Activated CD4-positive, alpha-beta T cell treated with anti-CD3 and anti-CD28 coated beads, Interleukin-2, amount 50 U/mL, for 48 hours (primary cell): Measurements from ENCODE around the gene TPP2.

ENCODE experiments used
- DNase-seq, 2 experiments: peaks; one replicate each; pipeline ENCODE4 v3.0.0-alpha.2; 2020

TPP2 gene

GRCh38 chr13:102596147-102597028 lies at the start of gene TPP2:
Gene TPP2, plus strand, starts transcription at chr13:102596986. Its CDS starts 53 bp downstream, at chr13:102597039.
- DNase-seq = peak; percentile 99

- DNase-seq = no peak
These were observed 48.0 kb upstream of the TPP2 start for GRCh38 chr13:102548811-102549210.

DNA sequence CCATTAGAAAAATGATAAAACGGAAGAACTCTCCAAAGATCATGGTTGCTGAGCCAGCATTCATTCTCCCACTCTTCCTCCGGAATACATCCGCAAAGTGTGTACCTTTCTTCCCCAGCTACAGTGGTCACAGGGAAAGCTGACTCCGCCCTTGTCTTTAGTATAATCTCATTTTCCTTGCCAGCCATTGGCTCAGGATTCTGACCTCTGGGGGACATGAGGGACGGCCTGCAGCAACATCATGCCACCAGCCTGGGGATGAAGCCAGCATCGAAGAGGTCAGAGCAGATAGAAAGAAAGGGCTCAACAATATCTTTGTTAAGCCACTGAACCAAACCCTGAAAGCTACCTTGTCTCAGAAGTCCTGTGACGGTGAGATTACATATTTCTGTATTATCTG lies 46.3 kb upstream of the TPP2 start:
- no peak for DNase-seq

DNA sequence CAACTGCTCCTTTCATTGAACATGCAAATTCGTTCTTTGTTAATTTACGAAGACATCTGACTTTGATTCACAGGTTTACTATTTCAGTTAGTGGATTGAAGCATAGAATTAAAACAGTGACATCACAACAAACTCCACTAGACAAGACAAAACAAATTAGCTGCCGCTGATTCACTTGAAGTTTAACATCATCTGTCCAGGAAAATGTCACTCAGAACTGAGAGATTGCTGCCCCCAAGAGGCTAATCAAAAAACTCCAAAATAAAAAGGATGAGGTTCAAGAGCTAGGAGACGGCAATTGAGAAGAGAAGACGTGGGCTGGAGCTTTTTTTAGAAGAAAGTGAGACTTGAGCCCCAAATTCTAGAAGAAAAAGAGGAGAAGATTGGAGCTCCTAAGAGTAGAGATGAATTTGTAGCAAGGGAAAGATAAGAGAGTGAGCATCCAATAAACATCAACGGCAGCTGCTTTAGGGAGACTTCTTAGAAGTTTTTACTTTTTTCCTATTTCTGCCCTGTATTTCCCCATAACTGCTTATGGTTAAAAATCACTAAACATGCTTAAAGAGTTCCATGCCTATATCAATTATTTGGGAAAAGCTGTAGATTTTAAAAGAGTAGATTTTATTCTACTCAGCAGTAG lies 40.8 kb upstream of the TPP2 start:
- DNase-seq = no peak

- no peak for DNase-seq
These were observed 40.0 kb upstream of the TPP2 start for GRCh38 chr13:102556806-102557205.

- no peak for DNase-seq
These were observed 38.8 kb upstream of the TPP2 start for GRCh38 chr13:102558029-102558428.

GRCh38 chr13:102561933-102562332 lies 34.9 kb upstream of the TPP2 start:
- no peak for DNase-seq

- no peak for DNase-seq
These were observed 33.5 kb upstream of the TPP2 start for GRCh38 chr13:102563267-102563666.

DNA sequence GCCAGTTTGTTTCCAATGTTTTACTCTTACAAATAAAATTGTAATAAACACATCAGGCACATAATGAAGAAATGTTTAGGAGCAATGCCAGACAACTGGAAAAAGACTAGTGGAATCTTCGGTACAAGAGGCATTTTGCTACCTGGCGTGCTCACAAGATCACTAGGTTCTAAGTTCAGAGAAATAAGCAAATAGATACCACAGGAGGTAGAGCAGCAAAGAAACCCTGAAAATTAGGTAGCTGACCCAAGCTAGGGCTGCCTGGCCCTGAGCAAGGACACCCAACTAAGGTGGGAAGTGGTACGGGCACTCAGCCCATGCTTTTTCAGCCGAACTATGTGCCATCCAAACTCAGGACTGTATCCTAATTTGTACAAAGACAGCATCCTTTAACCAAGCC lies 32.2 kb upstream of the TPP2 start:
- no peak for DNase-seq

DNA sequence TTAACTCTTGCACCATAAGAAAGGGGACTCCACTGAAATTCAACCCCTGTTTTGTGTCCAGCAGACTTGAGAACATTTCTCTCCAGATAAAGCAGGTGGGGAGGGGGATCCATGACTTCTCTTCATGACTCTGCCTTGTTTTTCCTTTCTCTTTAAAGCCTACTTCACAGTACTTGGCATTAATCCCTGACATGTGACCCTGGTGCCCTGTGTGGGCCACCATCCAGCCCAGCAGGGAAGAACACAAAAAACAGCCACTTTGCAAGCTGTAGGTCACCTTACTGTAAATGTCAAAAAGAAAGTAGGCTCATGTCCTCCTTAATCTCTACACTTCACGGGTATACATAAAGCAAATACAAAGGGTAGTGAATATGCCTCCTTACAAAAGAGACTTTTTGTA lies 30.3 kb upstream of the TPP2 start:
- DNase-seq = no peak

GRCh38 chr13:102567857-102568256 lies 28.9 kb upstream of the TPP2 start:
- no peak for DNase-seq

- no peak for DNase-seq
These were observed 27.3 kb upstream of the TPP2 start for GRCh38 chr13:102569488-102569887.

- no peak for DNase-seq
These were observed 25.7 kb upstream of the TPP2 start for GRCh38 chr13:102571075-102571474.

DNA sequence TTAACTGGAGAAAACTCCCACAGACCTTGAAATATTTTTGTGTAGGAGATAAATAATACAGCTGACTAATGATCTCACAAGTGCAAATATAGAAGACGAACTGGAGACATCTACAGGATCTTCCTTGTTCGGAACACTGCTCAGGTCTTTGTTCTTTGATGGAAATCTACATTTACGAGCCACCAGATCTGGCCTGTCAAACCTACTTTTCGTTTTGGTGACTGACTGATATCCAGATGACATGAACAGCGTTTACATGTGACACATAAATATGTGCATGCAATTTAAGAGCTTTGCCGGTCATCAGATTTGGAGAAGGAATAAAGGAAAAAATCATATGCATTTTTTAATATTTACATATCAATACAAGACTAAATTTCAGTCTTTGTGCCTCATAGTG lies 24.5 kb upstream of the TPP2 start:
- no peak for DNase-seq

DNA sequence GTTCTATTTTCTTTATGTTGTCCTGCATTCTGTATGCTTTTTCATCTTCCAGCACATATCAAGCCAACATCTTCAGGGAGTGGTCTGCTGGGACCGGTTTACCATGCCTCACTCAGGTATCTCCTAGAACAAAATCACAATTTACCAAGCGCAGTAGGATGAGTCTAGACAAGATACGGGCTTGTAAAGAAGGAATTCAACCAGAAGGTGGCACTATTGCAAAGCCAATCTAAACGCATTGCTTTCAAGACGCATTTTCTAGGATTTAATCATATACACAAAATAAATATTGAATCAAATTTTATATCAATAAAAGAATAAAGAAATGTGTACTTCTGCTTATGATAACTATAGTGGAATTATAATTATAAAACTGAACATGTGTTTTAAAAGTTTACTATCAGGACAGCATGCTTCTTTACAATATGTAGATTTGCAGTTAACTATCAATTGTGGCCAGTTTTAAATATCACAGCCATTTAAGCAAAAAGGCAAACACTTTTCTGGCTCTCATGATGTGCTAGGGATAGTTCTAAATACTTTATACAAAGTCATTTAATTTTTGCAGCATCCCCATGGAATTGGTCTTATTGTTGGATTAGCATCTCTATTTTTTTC lies 16.1 kb upstream of the TPP2 start:
- DNase-seq = no peak

DNA sequence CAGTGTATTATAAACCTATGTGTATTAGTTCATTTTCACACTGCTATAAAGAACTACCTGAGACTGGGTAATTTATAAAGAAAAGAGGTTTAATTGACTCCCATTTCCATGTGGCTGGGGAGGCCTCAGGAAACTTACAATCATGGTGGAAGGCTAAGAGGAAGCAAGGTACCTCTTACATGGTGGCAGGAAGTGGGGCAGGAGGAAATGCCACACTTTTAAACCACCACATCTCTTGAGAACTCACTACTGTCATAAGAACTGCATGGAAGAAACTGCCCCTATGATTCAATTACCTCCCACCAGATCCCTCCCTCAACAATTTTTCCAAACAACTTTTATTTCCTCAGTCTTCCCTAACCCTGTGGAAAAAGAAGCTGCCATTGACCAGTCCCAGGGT lies 14.5 kb upstream of the TPP2 start:
- no peak for DNase-seq

DNA sequence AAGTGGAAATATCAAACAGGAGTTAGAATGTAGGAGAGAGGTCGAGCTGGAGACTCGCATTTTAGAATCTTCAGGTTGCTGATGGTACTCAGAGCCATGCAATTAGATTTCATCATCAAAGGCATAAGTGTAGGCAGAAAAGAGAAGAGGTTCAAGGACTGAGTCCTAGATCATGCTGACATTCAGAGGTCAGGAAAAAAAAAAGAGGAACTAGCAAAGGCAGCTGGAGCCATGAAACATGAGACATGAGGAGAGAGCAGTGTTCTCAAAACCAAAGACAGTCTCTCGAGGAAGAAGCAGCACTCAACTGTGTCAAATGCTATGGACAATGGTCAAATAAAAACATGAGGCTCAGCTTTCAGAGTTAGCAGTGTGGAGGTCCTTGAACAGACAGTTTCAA lies 12.4 kb upstream of the TPP2 start:
- no peak for DNase-seq

- DNase-seq = no peak
These were observed 10.2 kb upstream of the TPP2 start for GRCh38 chr13:102586615-102587014.

DNA sequence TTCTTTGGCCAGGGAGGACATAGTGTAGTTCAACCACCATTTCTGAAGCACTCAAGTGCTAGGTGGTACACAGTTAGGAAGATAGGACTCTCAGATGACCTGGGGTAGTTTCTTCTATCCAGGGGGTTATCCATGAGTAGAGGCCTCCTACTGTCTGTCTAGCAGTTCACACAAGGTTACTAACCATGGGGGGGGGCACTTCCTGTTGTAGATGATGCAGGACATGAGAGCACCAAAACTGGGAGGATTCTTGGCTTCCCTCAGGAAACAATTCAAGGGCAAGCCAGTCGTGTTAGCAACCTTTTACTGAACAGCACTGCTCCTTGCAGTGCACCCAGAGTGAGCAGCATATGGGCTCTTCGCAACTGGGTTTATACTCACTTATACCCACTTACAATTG lies 8.9 kb upstream of the TPP2 start:
- no peak for DNase-seq

GRCh38 chr13:102589301-102589822 lies 7.4 kb upstream of the TPP2 start:
- DNase-seq = no peak

DNA sequence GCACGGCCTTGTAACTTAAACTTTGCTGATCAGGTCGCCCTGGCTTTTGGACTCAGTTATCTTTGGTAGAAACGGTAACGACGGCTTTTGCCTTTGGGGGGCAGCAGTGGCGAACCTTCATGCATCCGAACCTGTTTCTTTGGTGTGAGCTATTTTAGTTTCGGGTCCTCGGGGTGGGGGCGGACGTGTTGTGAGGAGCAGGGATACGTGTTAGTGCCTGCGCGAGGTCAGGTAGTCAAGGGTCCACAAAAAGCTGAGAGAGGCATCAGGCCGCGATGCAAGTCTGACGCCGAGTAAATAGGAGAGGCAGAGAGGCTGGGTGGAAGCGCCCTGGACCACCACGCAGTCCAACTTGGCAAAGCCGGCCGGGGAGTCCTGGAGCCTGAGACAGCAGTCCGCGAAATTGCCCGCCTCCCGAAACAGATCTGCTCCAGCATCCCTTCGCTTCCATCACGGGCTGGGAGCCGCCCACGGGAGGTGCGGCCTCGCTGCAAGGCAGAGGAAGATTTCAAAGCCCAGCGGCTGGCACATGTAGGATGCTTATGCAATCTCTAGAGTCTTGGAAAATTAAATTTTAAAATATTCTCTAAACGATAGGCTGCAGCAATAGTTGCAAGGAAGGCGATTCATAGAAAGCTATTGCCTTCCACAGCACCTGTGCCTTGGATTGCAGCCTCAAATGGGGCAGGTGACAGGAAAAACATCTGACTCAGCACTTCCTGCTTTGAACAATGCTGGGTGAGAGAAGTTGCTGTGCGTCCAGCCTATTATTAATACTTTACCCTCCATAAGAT lies 4.6 kb upstream of the TPP2 start:
- DNase-seq = peak; percentile 84 to 88

GRCh38 chr13:102593466-102593865 lies 3.3 kb upstream of the TPP2 start:
- DNase-seq = no peak
